OCI-LY1 (cell line): Measurements from ENCODE around the gene CBL.

Experiments used
- H2AFZ ChIP-seq: fragments of 200-600 bp; sonication (generic), shearing (Covaris generic); 2 replicates; pipeline ENCODE4 v1.6.0; 2014; ENCODE audit warnings: antibody characterized with exemption, mild to moderate bottlenecking, low read length
- H3F3A ChIP-seq: fragments of 200-600 bp; sonication (generic), shearing (Covaris generic); 2 replicates; pipeline ENCODE4 v1.6.0; 2014; ENCODE audit warnings: mild to moderate bottlenecking, antibody characterized with exemption, low read length, moderate library complexity; ENCODE audit not compliant: insufficient read depth
- H3K27ac ChIP-seq: fragments of 200-600 bp; sonication (generic); 2 replicates; pipeline ENCODE4 v1.5.1; 2014; ENCODE audit warnings: low read length, mixed run types, mild to moderate bottlenecking, low read depth; ENCODE audit not compliant: poor library complexity, severe bottlenecking
- H3K27me3 ChIP-seq: fragments of 200-600 bp; sonication (generic); 2 replicates; pipeline ENCODE4 v1.6.0; 2014; ENCODE audit warnings: antibody characterized with exemption, mild to moderate bottlenecking, low read length, moderate library complexity; ENCODE audit not compliant: insufficient read depth
- H3K36me3 ChIP-seq: fragments of 200-600 bp; sonication (generic); 2 replicates; pipeline ENCODE4 v1.6.1; 2014; ENCODE audit warnings: mild to moderate bottlenecking, antibody characterized with exemption, low read length, moderate library complexity, mixed read lengths; ENCODE audit not compliant: insufficient read depth
- H3K4me1 ChIP-seq: fragments of 200-600 bp; sonication (generic); 2 replicates; pipeline ENCODE4 v1.5.1; 2014; ENCODE audit warnings: mild to moderate bottlenecking, low read length, moderate library complexity; ENCODE audit not compliant: insufficient read depth, severe bottlenecking
- H3K4me2 ChIP-seq: fragments of 200-600 bp; sonication (generic), shearing (Covaris generic); 2 replicates; pipeline ENCODE4 v1.6.1; 2014; ENCODE audit warnings: low read length
- H3K4me3 ChIP-seq: fragments of 200-600 bp; sonication (generic); 2 replicates; pipeline ENCODE4 v1.5.1; 2014; ENCODE audit warnings: low read length, low read depth, mild to moderate bottlenecking, mixed read lengths; ENCODE audit not compliant: poor library complexity, severe bottlenecking
- H3K79me2 ChIP-seq: fragments of 200-600 bp; shearing (Covaris generic); 2 replicates; pipeline ENCODE4 v1.6.1; 2016; ENCODE audit warnings: mixed run types, low read length, mixed read lengths; ENCODE audit not compliant: insufficient read depth
- H3K9ac ChIP-seq: fragments of 200-600 bp; sonication (generic), shearing (Covaris generic); 2 replicates; pipeline ENCODE4 v1.6.1; 2014; ENCODE audit warnings: mild to moderate bottlenecking, low read length, mixed read lengths
- H3K9me2 ChIP-seq: fragments of 200-600 bp; sonication (generic), shearing (Covaris generic); 2 replicates; pipeline ENCODE4 v1.6.1; 2014; ENCODE audit warnings: low read depth, mild to moderate bottlenecking, low read length, mixed read lengths
- H3K9me3 ChIP-seq: fragments of 200-600 bp; shearing (Covaris generic); 2 replicates; pipeline ENCODE4 v1.6.1; 2014; ENCODE audit warnings: low read length, mixed read lengths
- H4K20me1 ChIP-seq: fragments of 200-600 bp; sonication (generic), shearing (Covaris generic); 2 replicates; pipeline ENCODE4 v1.6.0; 2016; ENCODE audit warnings: mild to moderate bottlenecking, low read length; ENCODE audit not compliant: insufficient read depth
- CTCF ChIP-seq: fragments of 200-600 bp; sonication (generic), shearing (Covaris generic); IDR thresholded peaks from 2 replicates; pipeline ENCODE4 v1.5.1; 2017; ENCODE audit warnings: mild to moderate bottlenecking, antibody characterized with exemption, low read length, moderate library complexity, mixed read lengths
- EZH2 ChIP-seq: fragments of 200-600 bp; sonication (generic), shearing (Covaris generic); IDR thresholded peaks from 2 replicates; pipeline ENCODE4 v1.8.0; 2017; ENCODE audit warnings: borderline replicate concordance, mixed run types, mild to moderate bottlenecking, antibody characterized with exemption, low read length, moderate library complexity, mixed read lengths

Gene CBL

GRCh38 chr11:119343726-119344125 is 137.6 kb downstream of the CBL start:
- peaks cover 12% of the 10 kb centered on the region for H3K4me1 ChIP-seq
- H3K79me2 ChIP-seq, result no peaks in the 10 kb centered on the region
- no peaks in the 10 kb centered on the region for H4K20me1 ChIP-seq
- no peak overlapping the region for H3K4me3 ChIP-seq
- H3K9me3 ChIP-seq, result no peaks in the 10 kb centered on the region
- no peak overlapping the region for H3K4me2 ChIP-seq
- no peaks in the 10 kb centered on the region for H3K9me2 ChIP-seq
- H3K27me3 ChIP-seq, result peaks cover 4% of the 10 kb centered on the region; the same call in 1 of the 2 replicates
- TF ChIP-seq CTCF (no peak), EZH2 (no peak)
- no peak overlapping the region for H3K9ac ChIP-seq
- H3K36me3 ChIP-seq, result no peaks in the 10 kb centered on the region; the same call in 1 of the 2 replicates
- no peaks in the 10 kb centered on the region for H3F3A ChIP-seq
- H3K27ac ChIP-seq, result no peak overlapping the region
- H2AFZ ChIP-seq, result no peak overlapping the region

- Histone ChIP-seq H2AFZ (no peak overlapping the region), H3K4me1 (peaks cover 8% of the 10 kb centered on the region), H3K27ac (no peak overlapping the region), H3K9me3 (no peaks in the 10 kb centered on the region), H3K27me3 (no peaks in the 10 kb centered on the region; the same call in 1 of the 2 replicates), H3K9ac (no peak overlapping the region), H3K36me3 (no peaks in the 10 kb centered on the region; the same call in 1 of the 2 replicates), H3K4me2 (no peak overlapping the region), H4K20me1 (no peaks in the 10 kb centered on the region), H3K4me3 (no peak overlapping the region), H3F3A (no peaks in the 10 kb centered on the region), H3K79me2 (no peaks in the 10 kb centered on the region), H3K9me2 (no peaks in the 10 kb centered on the region)
- TF ChIP-seq EZH2 (no peak), CTCF (no peak)
Observed at GRCh38 chr11:119344291-119345010, 138.3 kb downstream of the CBL start.

- no peak overlapping the region for H3K4me3 ChIP-seq
- H2AFZ ChIP-seq, result no peak overlapping the region
- no peaks in the 10 kb centered on the region for H3K9me3 ChIP-seq
- no peaks in the 10 kb centered on the region for H3K9me2 ChIP-seq
- H3K79me2 ChIP-seq, result no peaks in the 10 kb centered on the region
- TF ChIP-seq EZH2 (no peak), CTCF (no peak)
- H3K27me3 ChIP-seq, result no peaks in the 10 kb centered on the region; the same call in 1 of the 2 replicates
- no peaks in the 10 kb centered on the region for H4K20me1 ChIP-seq
- H3K36me3 ChIP-seq, result no peaks in the 10 kb centered on the region
- no peaks in the 10 kb centered on the region for H3K4me1 ChIP-seq
- H3K4me2 ChIP-seq, result no peak overlapping the region
- H3F3A ChIP-seq, result no peaks in the 10 kb centered on the region
- H3K9ac ChIP-seq, result no peak overlapping the region
- no peak overlapping the region for H3K27ac ChIP-seq
Observed at GRCh38 chr11:119345685-119346084, 139.5 kb downstream of the CBL start.
